Measurements from ENCODE around the gene PCNT.

The PCNT gene, protein sequence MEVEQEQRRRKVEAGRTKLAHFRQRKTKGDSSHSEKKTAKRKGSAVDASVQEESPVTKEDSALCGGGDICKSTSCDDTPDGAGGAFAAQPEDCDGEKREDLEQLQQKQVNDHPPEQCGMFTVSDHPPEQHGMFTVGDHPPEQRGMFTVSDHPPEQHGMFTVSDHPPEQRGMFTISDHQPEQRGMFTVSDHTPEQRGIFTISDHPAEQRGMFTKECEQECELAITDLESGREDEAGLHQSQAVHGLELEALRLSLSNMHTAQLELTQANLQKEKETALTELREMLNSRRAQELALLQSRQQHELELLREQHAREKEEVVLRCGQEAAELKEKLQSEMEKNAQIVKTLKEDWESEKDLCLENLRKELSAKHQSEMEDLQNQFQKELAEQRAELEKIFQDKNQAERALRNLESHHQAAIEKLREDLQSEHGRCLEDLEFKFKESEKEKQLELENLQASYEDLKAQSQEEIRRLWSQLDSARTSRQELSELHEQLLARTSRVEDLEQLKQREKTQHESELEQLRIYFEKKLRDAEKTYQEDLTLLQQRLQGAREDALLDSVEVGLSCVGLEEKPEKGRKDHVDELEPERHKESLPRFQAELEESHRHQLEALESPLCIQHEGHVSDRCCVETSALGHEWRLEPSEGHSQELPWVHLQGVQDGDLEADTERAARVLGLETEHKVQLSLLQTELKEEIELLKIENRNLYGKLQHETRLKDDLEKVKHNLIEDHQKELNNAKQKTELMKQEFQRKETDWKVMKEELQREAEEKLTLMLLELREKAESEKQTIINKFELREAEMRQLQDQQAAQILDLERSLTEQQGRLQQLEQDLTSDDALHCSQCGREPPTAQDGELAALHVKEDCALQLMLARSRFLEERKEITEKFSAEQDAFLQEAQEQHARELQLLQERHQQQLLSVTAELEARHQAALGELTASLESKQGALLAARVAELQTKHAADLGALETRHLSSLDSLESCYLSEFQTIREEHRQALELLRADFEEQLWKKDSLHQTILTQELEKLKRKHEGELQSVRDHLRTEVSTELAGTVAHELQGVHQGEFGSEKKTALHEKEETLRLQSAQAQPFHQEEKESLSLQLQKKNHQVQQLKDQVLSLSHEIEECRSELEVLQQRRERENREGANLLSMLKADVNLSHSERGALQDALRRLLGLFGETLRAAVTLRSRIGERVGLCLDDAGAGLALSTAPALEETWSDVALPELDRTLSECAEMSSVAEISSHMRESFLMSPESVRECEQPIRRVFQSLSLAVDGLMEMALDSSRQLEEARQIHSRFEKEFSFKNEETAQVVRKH (N-terminal part only)

GRCh38 chr21:46323710-46324389 is at the start of gene PCNT, which contains the start of gene C21orf58:
PCNT (plus strand) TSS chr21:46324156; CDS start chr21:46324229, 73 bp downstream.
C21orf58 (minus strand) TSS chr21:46323870; CDS start chr21:46322738, 1,132 bp downstream.
- DNase-seq: peak; percentile 98

DNA sequence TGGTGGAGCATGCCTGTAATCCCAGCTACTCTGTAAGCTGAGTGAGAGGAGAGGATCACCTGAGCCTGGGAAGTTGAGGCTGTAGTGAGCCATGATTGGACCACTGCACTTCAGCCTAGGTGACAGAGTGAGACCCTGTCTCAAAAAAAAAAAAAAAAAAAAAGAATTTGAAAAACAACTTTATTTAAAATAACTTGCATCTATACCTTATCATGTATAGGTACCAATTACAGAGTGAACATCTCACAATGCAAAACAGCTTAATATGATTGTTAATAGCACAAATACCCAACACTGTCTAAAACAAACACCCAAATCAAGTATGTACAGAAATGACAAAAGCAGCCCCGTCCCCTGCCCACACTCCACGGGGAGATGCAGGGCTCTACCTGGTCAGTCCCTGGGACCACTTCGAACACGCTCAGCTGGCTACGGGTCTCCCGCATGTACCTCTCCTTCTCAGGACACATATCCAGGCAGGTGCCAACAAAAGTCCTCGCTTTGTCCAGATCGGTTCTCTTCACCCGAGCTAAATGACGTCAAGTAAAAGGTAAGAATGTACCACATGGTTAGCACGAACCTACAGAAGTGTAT is 49.1 kb upstream of the PCNT start:
- DNase-seq: no peak

DNA sequence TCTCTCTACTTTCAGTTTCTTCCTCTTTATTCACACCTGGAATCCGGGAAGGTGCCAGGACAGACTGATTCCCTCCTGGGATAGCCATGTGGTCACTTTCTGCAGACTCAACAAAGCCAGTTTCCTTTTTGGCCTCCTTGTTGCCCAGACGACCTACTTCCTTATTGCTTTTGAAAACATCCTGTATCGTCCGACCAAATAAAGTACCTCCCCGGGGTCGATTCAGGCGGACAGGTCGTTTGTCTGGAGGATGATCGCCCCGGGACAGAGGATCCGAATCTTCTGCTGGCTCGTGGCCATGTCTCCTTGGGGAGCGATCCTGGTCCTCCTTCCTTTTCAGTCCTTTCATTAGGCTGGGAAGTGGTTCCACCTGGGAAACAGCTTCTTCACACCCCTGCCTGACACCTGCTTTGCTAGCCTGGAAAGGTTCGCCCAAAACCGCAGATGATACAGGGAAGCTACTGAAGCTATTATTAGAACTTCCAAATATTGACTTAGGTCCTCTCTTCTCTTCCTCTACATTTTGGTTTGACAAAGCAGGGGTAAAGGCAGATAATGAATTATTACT is 39.8 kb upstream of the PCNT start:
- DNase-seq: no peak

DNA sequence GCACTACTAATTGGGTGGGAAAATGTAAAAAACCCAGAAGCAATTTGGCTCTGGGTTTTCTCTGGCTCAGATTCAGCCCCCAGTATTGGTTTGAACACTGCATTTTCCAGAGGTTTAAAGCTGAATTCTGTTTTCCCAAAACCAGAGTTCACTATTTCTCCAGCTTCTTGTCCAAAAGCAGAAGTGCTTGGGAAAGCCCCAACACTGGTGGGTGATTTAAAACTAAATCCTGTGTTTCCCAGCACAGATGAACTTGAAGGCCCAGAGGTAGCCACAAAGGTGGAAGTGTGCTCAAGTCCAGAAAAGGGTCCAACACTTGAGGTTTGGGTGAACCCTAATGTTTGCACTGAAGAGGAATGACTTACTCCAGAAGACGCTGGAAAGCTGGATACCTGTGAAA is 39.2 kb upstream of the PCNT start:
- DNase-seq: no peak

GRCh38 chr21:46285206-46285661 is 38.7 kb upstream of the PCNT start, which contains the start of gene MCM3AP:
MCM3AP (minus strand) TSS chr21:46285611; CDS start chr21:46285286, 325 bp downstream.
- DNase-seq: no peak

- DNase-seq: peak; percentile 90
Observed at GRCh38 chr21:46285761-46286647, 38.0 kb upstream of the PCNT start, which contains the start of gene YBEY. YBEY (plus strand) TSS chr21:46286342; CDS start chr21:46286914, 572 bp downstream.

- DNase-seq: no peak
Observed at GRCh38 chr21:46286648-46287002, 37.3 kb upstream of the PCNT start.

DNA sequence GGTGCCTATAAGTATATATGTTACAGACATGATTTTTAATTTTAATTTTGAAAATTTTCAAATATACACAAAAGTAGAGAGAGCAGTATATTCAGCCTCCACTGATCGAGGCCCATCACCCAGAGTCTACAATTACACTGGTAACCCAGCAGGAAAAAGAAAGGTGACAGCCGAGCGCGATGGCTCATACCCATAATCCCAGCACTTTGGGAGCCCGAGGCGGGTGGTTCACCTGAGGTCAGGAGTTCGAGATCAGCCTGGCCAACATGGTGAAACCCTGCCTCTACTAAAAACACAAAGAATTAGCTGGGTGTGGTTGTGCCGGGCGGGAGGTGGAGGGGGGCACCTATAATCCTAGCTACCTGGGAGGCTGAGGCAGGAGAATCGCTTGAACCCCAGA is 36.4 kb upstream of the PCNT start:
- DNase-seq: no peak

DNA sequence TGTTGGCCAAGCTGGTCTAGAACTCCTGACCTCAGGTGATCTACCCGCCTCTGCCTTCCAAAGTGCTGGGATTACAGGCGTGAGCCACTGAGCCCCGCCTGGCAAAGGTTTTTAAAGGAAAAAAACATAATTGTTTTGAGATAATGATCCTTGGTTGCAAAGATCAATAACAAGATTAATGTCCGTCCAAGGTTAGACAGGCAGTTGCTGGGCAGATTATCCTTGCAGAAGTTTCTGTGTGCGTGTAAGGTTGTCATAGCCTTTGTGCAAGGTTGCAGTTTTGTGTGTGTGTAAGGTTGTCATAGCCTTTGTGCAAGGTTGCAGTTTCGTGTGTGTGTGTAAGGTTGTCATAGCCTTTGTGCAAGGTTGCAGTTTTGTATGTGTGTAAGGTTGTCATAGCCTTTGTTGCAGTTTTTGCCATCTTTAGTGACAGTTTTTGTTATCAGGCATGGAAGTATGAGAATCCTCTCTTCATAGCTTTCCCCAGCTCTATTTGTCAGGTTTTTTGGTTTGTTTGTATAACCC is 34.2 kb upstream of the PCNT start:
- DNase-seq: no peak

GRCh38 chr21:46291561-46291960 is 32.4 kb upstream of the PCNT start:
- DNase-seq: no peak

DNA sequence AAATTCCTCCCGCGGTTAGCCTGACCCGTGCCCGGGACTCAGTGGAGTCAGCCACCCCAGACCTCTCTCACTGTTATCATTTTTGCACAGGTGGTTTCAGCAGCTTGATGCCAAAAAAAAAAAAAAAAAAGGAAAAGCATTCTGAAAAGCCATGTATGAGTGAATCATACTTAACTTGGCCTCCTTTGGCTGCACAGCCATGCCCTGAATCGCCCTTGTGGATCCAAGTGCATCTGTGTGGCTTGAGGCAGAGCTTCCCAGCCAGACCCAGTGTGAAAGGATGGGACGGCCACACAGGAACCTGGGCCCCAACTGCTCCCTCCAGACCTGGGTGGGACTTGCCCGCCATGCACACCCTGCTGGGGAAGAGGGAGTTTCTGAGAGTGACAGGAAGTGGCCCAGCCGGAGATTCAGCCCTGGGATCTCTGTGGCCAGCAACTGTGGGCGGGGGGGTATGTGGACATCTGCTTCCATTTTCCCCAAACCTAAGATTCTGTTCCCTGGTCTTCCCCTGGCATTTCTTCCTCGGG is 29.2 kb upstream of the PCNT start:
- DNase-seq: no peak

DNA sequence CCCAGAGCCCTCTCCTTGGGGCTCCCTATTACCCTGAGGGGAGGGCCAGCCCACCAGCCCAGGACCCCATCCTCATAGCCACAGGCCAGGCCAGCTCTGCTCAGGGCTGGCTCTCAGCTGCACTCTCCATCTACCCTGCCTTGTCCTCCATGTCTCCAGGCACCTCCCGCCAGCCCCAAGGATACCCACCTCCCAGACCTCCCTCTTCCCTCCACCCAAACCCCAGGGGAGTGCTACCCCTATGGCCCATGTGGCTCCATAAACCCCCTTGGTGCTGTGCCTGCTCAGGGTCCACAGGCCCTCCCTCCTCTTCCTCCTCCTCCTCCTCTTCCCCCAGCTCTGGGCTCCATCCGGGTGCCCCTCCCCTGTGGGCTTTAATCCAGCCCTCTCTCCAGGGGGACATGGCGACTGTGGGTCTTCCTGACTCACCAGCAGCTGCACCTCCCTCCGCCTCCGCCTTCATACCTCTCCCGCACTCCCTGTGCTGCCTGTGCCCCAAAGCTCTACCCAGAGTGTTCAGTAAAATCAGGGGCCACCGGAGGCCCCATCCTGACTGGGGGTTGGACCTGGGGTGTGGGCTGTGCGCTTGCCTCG is 28.7 kb upstream of the PCNT start:
- DNase-seq: peak; percentile 4

- DNase-seq: peak; percentile 65
Observed at GRCh38 chr21:46295996-46296752, 27.8 kb upstream of the PCNT start.

- peak; percentile 11 for DNase-seq
Observed at GRCh38 chr21:46297338-46298271, 26.4 kb upstream of the PCNT start.

GRCh38 chr21:46299167-46299566 is 24.8 kb upstream of the PCNT start:
- no peak for DNase-seq

GRCh38 chr21:46301759-46302158 is 22.2 kb upstream of the PCNT start:
- DNase-seq: no peak

- no peak for DNase-seq
Observed at GRCh38 chr21:46304437-46304836, 19.5 kb upstream of the PCNT start.

Data from activated naive CD4-positive, alpha-beta T cell treated with Interleukin-2 at 50 U/mL for 16 hours (primary cell).